ENCODE data around the gene CLDN1.

- TF ChIP-seq CTCF (IDR thresholded peaks at IDR 0.05; ENCODE audit: borderline replicate concordance, extremely low read depth, low read length, poor library complexity, severe bottlenecking) (no peak), EZH2 (IDR thresholded peaks at IDR 0.05; ENCODE audit: borderline replicate concordance, low read depth, low read length, severe bottlenecking) (no peak)
Observed at GRCh38 chr3:190321789-190322603, at the start of gene CLDN1.
